Measurements from ENCODE around the gene TWNK.

DNA sequence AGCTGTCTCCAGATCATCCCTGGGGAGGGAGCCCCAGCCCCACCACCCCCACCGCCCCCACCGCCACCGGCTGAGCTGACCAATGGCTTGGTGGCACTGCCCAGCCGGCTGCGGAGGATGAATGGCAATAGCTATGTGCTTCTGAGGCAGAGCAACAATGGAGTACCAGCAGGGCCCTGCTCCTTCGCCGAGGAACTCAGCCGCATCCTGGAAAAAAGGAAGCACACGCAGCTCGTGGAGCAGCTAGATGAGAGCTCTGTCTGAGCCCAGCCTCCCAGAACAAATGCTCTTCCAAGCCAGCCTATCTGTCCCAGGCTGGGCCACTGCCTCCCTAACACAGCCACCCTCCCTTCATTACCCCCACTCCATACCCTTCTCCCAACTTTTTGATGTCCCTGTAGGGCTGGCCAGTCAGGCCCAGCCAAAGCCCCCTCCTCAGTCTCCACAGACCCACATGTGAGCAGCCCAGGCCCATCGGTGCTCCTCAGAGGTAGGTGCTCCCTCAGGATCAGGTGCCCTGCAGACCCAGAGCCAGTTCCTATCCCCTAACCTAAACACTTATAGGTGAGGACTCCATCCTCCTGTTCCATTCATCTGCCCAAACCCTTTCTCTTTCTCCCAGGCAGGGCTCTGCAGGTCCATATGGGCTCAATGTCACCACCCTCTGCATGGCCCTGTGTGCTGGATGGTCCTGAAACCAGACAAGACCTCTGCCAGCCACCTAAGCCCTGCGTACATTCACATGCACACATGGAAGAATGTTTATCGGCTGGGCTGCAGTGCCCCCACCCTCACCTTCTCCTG lies 3.3 kb upstream of the TWNK start:
- TF ChIP-seq CTCF (IDR thresholded peaks at IDR 0.05; ENCODE audit: low read length), result no peak
- TF ChIP-seq EZH2 (IDR thresholded peaks at IDR 0.05; ENCODE audit: borderline replicate concordance, low read length), result no peak

Measured in OCI-LY1 (cell line).